CD4-positive, alpha-beta T cell treated with Interleukin-6 for 4 hours (primary cell): ENCODE measurements around the gene NDUFAF3.

ENCODE experiments used
- DNase-seq: peaks from one replicate; pipeline ENCODE4 v3.0.0-alpha.2; 2020; ENCODE audit warnings: mixed read lengths

Gene NDUFAF3, protein sequence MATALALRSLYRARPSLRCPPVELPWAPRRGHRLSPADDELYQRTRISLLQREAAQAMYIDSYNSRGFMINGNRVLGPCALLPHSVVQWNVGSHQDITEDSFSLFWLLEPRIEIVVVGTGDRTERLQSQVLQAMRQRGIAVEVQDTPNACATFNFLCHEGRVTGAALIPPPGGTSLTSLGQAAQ

DNA sequence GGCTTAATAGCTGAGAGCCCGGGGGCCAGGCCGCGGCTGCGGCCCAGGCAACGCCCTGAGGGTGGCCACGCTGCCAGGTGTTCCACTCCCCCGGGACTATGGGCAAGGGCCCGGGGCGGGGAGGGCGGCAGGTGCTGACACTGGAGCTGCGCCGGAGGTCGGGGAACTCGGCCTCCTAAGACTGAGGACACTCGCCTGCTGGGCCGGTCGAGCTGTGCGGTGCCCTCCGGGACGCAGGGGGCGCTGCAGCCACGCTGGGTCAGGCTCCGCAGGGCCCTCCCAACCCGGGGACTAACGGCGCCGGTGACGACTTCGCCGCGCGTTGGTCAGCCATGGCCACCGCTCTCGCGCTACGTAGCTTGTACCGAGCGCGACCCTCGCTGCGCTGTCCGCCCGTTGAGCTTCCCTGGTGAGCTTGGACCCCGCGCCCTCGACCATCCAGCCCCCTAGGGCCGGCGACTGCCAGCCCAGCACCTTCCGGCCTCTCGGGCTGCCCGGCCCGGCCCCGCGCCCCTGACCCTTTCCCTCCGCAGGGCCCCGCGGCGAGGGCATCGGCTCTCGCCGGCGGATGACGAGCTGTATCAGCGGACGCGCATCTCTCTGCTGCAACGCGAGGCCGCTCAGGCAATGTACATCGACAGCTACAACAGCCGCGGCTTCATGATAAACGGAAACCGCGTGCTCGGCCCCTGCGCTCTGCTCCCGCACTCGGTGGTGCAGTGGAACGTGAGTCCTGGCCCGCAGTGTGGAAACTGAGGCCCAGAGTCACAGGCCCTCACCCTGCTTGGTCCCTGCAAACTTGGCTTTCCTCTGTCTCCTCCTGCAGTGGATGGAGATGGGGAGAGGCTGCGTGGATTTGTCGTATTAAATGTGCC, at the start of gene NDUFAF3:
Gene NDUFAF3 (plus strand): TSS at position 309 of the 875 bp plus-strand sequence. CDS start 24 bp downstream, at position 333.
- DNase-seq, result peak; percentile 92

- no peak for DNase-seq
Observed at GRCh38 chr3:48974076-48974864, 47.7 kb upstream of the NDUFAF3 start.

- no peak for DNase-seq
Observed at GRCh38 chr3:48979451-48979850, 42.5 kb upstream of the NDUFAF3 start.

GRCh38 chr3:48980295-48980694, 41.6 kb upstream of the NDUFAF3 start:
- DNase-seq, result no peak

GRCh38 chr3:48982016-48982415, 39.9 kb upstream of the NDUFAF3 start:
- DNase-seq, result no peak

GRCh38 chr3:48982686-48983085, 39.2 kb upstream of the NDUFAF3 start:
- DNase-seq, result no peak

GRCh38 chr3:48983096-48983495, 38.8 kb upstream of the NDUFAF3 start:
- no peak for DNase-seq

DNA sequence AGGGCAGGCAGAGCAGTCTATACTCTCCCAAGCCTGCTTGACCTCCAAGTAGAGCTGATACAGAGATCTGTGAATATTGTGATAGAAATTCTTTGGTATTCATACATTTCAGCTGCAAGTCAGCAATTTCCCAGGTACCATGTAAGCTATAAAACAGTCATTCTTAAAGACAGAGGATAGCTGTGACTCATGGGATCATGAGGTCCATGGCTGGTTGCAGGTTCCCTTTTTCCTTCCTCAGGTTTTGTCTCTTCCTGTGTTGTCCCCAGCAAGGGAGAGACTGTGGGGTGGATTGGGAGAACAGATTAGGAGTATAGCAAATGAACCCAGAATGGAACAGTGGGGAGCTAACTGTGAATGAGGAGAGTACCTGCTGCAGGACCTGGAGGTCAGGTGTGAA, 37.3 kb upstream of the NDUFAF3 start:
- no peak for DNase-seq

DNA sequence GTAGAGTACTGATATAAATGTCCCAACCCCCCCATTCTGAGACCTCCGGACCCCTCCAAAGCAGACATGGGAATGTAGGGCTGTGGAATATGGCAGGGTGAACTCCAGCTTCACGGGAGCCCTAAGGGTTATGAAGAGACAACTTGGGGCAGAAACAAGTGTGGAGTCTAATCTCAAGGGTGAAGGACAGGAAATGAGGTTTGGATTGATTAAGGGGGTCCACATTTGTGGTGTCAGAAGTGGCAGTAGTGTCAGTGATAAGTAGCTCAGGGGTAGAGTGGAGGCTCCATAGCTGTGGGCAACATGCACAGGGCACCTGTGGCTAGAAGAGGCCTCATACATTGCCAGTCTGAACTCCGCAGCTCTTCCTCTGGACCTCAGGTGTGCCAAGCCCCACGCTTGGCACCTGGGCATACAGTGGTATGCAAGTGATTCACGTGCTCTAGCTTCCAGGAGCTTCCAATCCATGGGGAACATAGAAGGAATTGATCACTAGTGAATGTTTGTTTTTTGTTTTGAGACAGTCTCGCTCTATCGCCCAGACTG, 36.0 kb upstream of the NDUFAF3 start:
- no peak for DNase-seq

- DNase-seq, result no peak
Observed at GRCh38 chr3:48989126-48989795, 32.7 kb upstream of the NDUFAF3 start.

DNA sequence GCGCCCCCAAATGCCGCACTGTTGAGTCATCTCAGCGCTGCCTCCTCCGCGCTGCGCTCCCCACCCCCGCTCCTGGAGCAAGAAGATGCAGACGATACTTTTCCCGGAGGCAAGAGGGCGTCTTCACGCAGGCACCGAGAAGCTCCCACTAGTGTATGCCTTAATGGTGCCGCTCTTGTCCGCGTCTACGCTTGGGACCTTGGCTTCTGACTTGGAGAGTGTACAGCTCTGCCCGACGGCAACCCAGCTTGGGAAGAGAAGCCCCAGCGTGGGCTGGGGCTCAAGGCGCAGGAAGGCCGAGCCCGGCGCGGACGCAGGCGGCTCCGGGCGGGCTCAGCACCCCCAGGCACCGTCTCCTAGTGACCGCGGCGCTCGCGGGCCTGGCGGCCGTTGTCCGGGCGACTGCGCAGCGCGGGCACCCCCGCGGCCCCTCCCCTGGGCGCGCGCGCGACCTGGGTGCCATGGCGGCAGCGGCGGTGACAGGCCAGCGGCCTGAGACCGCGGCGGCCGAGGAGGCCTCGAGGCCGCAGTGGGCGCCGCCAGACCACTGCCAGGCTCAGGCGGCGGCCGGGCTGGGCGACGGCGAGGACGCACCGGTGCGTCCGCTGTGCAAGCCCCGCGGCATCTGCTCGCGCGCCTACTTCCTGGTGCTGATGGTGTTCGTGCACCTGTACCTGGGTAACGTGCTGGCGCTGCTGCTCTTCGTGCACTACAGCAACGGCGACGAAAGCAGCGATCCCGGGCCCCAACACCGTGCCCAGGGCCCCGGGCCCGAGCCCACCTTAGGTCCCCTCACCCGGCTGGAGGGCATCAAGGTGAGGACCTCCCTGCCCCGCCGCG, 31.9 kb upstream of the NDUFAF3 start, which contains the start of gene P4HTM:
Gene P4HTM (plus strand): TSS at position 446 of the 840 bp plus-strand sequence. CDS start 16 bp downstream, at position 462.
- DNase-seq, result peak; percentile 88

- peak; percentile 32 for DNase-seq
Observed at GRCh38 chr3:48990636-48991469, 31.1 kb upstream of the NDUFAF3 start.

GRCh38 chr3:48991851-48992545, 29.9 kb upstream of the NDUFAF3 start:
- no peak for DNase-seq

- DNase-seq, result no peak
Observed at GRCh38 chr3:48993834-48994233, 28.1 kb upstream of the NDUFAF3 start.

DNA sequence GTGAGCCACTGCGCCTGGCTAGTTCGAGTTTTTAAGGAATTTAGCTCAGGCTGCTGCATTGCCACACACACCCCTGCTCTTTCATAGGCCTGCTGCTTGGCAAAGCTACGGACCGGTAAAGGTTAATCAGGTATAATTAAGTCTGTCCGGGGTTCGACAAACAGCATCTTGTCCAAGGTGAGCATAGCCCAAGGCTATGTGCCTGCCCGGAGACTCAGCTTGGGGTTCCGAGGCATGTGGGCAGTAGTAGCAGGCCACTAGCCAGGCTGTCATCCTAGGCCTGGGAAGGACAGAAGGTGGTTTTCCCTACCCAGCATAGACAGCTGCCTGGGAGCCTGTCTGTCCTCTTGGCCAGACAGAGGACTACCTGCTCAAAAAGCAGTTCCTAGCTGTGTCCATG, 25.3 kb upstream of the NDUFAF3 start:
- no peak for DNase-seq

DNA sequence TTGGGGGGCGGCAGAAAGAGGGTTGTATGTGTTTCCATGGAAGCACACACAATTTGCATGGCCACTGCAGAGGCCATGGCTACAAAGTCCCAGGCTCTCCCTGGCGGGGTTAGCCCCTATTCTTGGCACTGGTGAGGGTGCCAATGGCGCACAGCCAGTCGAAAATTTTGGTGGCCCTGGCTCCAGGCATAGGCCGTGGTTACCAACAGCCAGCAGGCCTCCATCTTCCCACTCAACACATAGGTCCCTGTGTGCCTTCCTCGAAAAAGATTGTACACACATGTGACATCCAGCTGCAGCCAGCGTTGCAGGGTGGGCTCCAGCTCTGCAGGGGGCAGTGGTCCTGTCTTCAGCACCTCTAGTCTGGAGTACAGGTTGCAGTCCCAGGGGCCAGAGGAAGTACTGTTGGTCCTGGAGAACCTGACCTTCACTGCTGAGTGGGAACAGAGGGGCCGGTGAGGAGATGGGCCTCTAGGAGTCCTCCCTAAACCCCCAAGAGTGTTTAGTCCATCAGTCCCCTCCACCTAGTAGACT, 24.8 kb upstream of the NDUFAF3 start:
- no peak for DNase-seq

DNA sequence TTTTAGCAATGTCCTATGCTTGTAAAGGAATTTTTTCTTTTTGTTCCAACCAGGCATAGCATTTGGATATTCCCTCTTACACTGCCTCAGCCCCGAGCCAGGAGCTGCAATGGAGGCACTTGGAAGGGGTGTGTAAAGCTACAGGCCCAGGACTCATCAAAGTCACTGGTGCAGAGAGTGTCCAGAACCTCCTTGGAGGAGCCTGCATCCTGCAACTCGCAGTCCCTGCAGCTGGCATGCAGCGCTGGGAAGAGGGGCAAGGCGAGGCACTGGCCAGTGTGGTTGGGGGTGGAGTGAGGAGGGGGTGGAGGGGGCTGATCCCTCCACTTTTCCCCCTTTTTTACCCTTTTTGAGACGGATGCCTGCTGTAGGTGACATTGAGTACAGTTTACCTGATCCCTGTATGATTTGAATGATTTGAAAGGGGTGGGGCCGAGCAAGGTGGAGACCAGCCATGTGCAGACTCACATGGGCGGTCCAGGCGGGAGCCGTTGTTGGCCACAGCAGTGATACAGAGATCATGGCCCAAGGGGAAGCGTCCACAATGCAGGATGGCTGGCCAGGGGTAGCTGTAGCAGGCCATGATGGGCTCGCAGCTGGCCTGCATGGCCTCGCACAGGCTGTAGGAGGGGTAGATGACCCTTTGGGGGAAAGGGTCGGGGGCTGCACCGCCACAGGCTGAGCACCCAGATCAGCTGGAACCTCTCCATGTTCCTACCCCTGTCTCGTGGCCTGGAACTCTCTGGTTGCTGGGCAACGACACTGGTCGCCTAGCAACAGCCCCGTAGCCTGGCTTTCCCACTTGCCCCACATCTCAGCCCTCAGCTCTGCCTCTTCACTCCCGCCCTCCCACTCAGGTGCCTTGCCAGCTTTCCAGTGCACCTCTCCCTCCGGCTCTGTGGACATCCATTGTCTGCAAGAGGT, 23.9 kb upstream of the NDUFAF3 start:
- no peak for DNase-seq

DNA sequence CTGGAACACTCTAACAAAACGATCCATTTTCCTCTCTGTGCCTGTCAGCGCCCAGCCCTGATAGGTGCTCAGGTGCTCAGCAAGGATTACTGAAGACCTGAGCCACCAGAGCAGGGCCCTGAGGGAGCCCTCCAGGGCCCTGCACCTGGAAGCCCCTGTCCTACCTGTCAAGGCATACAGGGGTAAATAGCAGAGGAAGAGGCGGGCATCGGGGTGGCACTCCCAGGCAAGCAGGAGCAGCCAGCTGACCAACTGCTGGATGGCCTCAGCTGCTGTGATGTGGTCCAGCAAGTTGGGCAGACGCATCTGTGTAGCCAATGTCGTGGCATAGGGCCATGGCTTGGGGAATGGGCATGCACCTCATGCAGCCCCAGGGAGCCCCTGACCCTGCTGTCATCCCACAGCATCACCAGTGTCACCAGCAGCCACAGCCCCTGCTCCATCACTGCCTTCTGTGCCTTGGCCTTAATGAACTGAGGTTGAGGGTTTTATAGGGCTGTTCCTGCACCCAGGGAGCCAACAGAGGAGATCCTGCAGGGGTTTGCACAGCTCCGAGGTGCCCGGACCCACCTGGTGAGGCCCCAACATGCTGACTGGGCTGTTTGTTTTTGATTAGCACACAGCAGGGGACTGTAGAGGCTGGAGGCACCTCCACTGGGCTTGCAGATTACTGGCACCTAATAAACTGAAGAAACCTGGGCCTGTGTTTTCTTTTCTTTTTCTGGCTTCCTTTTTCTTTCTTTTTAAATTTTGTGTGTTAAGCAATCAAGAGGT, 22.6 kb upstream of the NDUFAF3 start:
- DNase-seq, result no peak
